ENCODE data around the gene GRHPR. TPM values are rescaled to one million over a fixed set of nuclear protein-coding genes. Genes with fewer than 3 reads are reported as not detected.
A peak's percentile ranks its signal among the peaks of the same experiment; 100 is the strongest.

The GRHPR gene
- total RNA-seq (2021) (80.7 to 103 TPM (median 102 TPM) in 3 replicates), Bru-seq, nascent RNA (percentile 88 among the genes with signal in this experiment)
- long read RNA-seq, experiment 1, transcript GRHPR-203 (9 exons, 1,080 nt): minor isoform, 28 of 149 reads
- long read RNA-seq, experiment 1, transcript GRHPR-201 (9 exons, 1,280 nt): major isoform, 89 of 149 reads
- long read RNA-seq, experiment 1, partial matches to known transcripts: 6 of 149 reads
- long read RNA-seq, experiment 1, other reads (novel, unspliced or antisense): 21 of 149 reads
- long read RNA-seq, experiment 2, full-length matches to known transcripts: 106 of 142 reads
- long read RNA-seq, experiment 2, partial matches to known transcripts: 14 of 142 reads
- long read RNA-seq, experiment 2, other reads (novel, unspliced or antisense): 22 of 142 reads
- long read RNA-seq, experiment 3, transcript GRHPR-201 (9 exons, 1,280 nt): major isoform, 99 of 168 reads
- long read RNA-seq, experiment 3, transcript GRHPR-203 (9 exons, 1,080 nt): minor isoform, 35 of 168 reads
- long read RNA-seq, experiment 3, partial matches to known transcripts: 7 of 168 reads
- long read RNA-seq, experiment 3, other reads (novel, unspliced or antisense): 26 of 168 reads

GRCh38 chr9:37422289-37423104 lies at the start of gene GRHPR:
Gene GRHPR (plus strand): TSS chr9:37422696. CDS start chr9:37422751, 55 bp downstream.
- peaks cover 17% of the 10 kb centered on the region for H3K36me3 Mint-ChIP-seq
- H3K27ac Mint-ChIP-seq: peak within 1 kb of the TSS; percentile 94
- H3K9me3 Mint-ChIP-seq: no peaks in the 10 kb centered on the region
- H3K4me1 Mint-ChIP-seq: peaks cover 15% of the 10 kb centered on the region
- ChIA-PET CTCF (interaction anchor here (0.6 to 3.4 kb wide), 3 partner anchors 8 to 59 kb away, joined by 3 to 18 read pairs (median 9); no protein-coding TSS in a partner anchor), POLR2A (interaction anchor here (1.1 kb wide), 1 partner anchor 11 kb away, joined by 3 read pairs; no protein-coding TSS in a partner anchor)
- TF ChIP-seq USF1 (CRISPR knock-in tag; IDR thresholded peaks at IDR 0.05) (peak; percentile 63; the same call in 1 of the 2 replicates), SMAD3 (CRISPR knock-in tag; IDR thresholded peaks at IDR 0.05; ENCODE audit: borderline replicate concordance) (peak; percentile 58; the same call in 1 of the 2 replicates), EMX1 (CRISPR knock-in tag; IDR thresholded peaks at IDR 0.05) (no peak), ZNF219 (CRISPR knock-in tag; IDR thresholded peaks at IDR 0.05; ENCODE audit: borderline replicate concordance) (no peak), NR3C1 (CRISPR knock-in tag; conservative IDR thresholded peaks at IDR 0.05; ENCODE audit: low read depth) (no peak), ZNF232 (CRISPR knock-in tag; IDR thresholded peaks at IDR 0.05) (peak; percentile 52; the same call in 1 of the 2 replicates), ZBTB43 (CRISPR knock-in tag; IDR thresholded peaks at IDR 0.05) (no peak), IRF1 (CRISPR knock-in tag; IDR thresholded peaks at IDR 0.05) (no peak), HMGXB4 (CRISPR knock-in tag; IDR thresholded peaks at IDR 0.05) (peak; percentile 75), IRF2 (CRISPR knock-in tag; IDR thresholded peaks at IDR 0.05; ENCODE audit: borderline replicate concordance, low read depth) (no peak), SP1 (CRISPR knock-in tag; conservative IDR thresholded peaks at IDR 0.05) (peak; percentile 95), ESRRA (CRISPR knock-in tag; IDR thresholded peaks at IDR 0.05; ENCODE audit: borderline replicate concordance) (no peak), KAT7 (CRISPR knock-in tag; IDR thresholded peaks at IDR 0.05; ENCODE audit: borderline replicate concordance) (peak; percentile 67; the same call in 1 of the 2 replicates), MAX (CRISPR knock-in tag; IDR thresholded peaks at IDR 0.05) (peak; percentile 51; the same call in 1 of the 2 replicates), GABPB1 (CRISPR knock-in tag; IDR thresholded peaks at IDR 0.05) (0 out of 2 replicates have a peak, but pooled peaks have one; percentile 34), E2F5 (CRISPR knock-in tag; IDR thresholded peaks at IDR 0.05) (peak; percentile 71; the same call in 1 of the 2 replicates), ETV6 (CRISPR knock-in tag; IDR thresholded peaks at IDR 0.05) (no peak), FOXP4 (CRISPR knock-in tag; IDR thresholded peaks at IDR 0.05) (peak; percentile 32; the same call in 1 of the 2 replicates), ZNF317 (CRISPR knock-in tag; IDR thresholded peaks at IDR 0.05; ENCODE audit: borderline replicate concordance, low read depth) (0 out of 2 replicates have a peak, but pooled peaks have one; percentile 16)
- H3K27me3 Mint-ChIP-seq (ENCODE audit: low read depth): no peaks in the 10 kb centered on the region
- peak within 1 kb of the TSS; percentile 93 for H3K4me3 Mint-ChIP-seq
- ATAC-seq (peak; percentile 85), DNase-seq (ENCODE audit: low spot score) (peak; percentile 78)

Data from WTC11 (cell line).